ENCODE results near the gene KYNU.
A peak's percentile ranks its signal among the peaks of the same experiment; 100 is the strongest.

The KYNU gene

DNA sequence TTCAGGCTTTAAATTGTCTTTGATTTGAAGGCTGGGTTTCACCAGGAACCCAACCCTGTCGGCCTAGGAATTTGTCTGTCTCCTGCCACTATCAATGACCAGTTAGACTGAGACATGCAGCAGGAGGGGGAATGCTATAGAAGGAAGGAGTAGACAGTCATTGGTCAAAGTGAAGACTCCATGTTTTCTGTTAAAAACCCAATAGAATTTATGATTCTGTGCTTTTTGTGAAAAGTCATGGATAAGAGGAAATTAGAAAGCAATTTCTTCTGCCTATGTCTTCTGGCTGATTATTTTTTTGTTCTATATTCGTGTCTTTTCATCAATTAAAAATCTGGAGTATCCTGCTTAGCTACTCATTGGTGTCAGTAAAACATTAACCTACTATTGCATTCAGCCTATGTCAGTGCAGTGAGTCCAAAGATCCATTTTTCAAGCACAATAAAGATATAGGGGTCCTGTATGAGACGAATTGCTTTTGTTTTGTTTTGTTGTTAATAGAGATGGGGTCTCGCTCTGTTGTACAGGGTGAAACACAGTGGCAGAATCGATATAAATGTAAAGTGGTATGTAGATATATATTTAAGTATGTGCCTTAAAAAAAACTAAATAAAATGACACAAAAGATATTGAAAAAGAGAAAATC lies 7.9 kb upstream of the KYNU start:
- no peak overlapping the region for H3K4me3 ChIP-seq (ENCODE audit: control insufficient read depth, low read depth, low read length)
- no peak for TF ChIP-seq CTCF (IDR thresholded peaks at IDR 0.05; ENCODE audit: control insufficient read depth, insufficient read depth, low read depth, low read length, missing control alignments)
- DNase-seq (ENCODE audit: low read depth), result no peak

GRCh38 chr2:142870526-142870925 lies 6.9 kb upstream of the KYNU start:
- no peak for TF ChIP-seq CTCF (IDR thresholded peaks at IDR 0.05; ENCODE audit: control insufficient read depth, insufficient read depth, low read depth, low read length, missing control alignments)
- H3K4me3 ChIP-seq (ENCODE audit: control insufficient read depth, low read depth, low read length), result no peak overlapping the region
- DNase-seq (ENCODE audit: low read depth), result no peak

GRCh38 chr2:142871396-142871795 lies 6.1 kb upstream of the KYNU start:
- DNase-seq (ENCODE audit: low read depth), result no peak
- no peak for TF ChIP-seq CTCF (IDR thresholded peaks at IDR 0.05; ENCODE audit: control insufficient read depth, insufficient read depth, low read depth, low read length, missing control alignments)
- no peak overlapping the region for H3K4me3 ChIP-seq (ENCODE audit: control insufficient read depth, low read depth, low read length)

GRCh38 chr2:142872882-142873724 lies 4.4 kb upstream of the KYNU start:
- no peak for TF ChIP-seq CTCF (IDR thresholded peaks at IDR 0.05; ENCODE audit: control insufficient read depth, insufficient read depth, low read depth, low read length, missing control alignments)
- no peak overlapping the region for H3K4me3 ChIP-seq (ENCODE audit: control insufficient read depth, low read depth, low read length)
- peak; percentile 31 for DNase-seq (ENCODE audit: low read depth)

DNA sequence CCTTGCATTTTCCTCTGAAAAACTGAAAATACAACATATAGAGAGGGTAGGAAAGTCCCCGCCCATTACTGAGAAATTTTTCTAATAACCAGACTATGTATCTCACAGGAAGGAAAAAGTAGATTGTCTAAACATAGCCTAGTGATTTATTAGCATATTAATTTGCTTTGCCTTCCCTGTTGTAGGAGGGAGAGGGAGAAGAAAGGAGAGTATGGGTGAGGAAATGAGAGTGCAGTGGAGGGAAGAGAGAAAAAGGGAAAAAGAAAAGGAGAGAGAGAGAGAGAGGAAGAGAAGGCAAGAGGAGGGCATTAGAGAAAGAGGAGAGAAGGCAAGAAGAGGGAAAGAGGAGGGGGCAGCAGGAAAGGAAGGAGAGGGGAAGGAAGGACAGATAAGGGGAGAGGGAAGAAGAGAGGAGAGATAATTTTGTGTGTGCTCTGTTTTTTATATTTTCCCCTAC lies 3.6 kb upstream of the KYNU start:
- DNase-seq (ENCODE audit: low read depth), result no peak
- H3K4me3 ChIP-seq (ENCODE audit: control insufficient read depth, low read depth, low read length), result no peak overlapping the region
- TF ChIP-seq CTCF (IDR thresholded peaks at IDR 0.05; ENCODE audit: control insufficient read depth, insufficient read depth, low read depth, low read length, missing control alignments), result no peak

DNA sequence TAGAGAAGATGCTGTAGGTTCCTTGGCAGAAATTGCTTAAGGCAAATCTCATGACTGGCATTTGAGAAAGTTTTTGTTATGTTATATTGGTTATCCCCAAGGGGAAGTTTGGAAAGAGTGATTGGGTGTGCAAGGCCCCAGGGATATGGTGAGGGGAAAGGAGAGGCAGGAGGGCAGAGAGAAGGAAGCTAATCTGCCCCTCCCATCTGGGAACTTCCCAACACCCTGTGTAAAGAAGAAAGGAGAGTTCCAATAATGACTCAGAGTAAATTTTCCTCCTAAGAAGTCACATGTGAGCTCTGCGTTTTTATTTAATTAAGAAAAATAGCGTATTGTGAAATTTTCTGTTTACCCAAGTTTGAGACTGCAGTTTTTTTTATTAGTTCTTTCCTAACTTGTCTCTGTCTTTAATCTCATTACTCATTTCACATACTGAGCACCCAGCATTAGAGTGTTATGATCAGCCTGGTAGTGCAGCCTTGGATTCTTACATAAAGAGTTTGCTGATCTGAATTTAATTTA lies 3.1 kb upstream of the KYNU start:
- peak; percentile 62 for DNase-seq (ENCODE audit: low read depth)
- H3K4me3 ChIP-seq (ENCODE audit: control insufficient read depth, low read depth, low read length), result no peak overlapping the region
- no peak for TF ChIP-seq CTCF (IDR thresholded peaks at IDR 0.05; ENCODE audit: control insufficient read depth, insufficient read depth, low read depth, low read length, missing control alignments)
